Adipose tissue (tissue), 3 donors: Measurements from ENCODE around the gene RARB. TPM values are rescaled to one million over a fixed set of nuclear protein-coding genes. Genes with fewer than 3 reads are reported as not detected.

Experiments
- H3K27ac ChIP-seq: one replicate; pipeline ENCODE4 v1.5.1; 2013; ENCODE audit warnings: low read depth, low read length
- WGBS, 3 donors: extraction: QIAGEN DNeasy Blood & Tissue Kit; methylation state at CpG; one replicate each; pipeline ENCODE4 v1.1.7; 2013; 5-methylcytosine and 5-hydroxymethylcytosine counted together
- polyA plus RNA-seq, 3 donors: library from polyadenylated mRNA; stranded (reverse); fragments of 200-250 nt; gene quantifications; one replicate each; pipeline ENCODE4 v1.2.3, GENCODE V29; 2013
- donor health status: healthy with polysubstance abuse.
- donor health status: Bipolar disorder and iron deficiency.
- donor health status: healthy.

RARB gene
- polyA plus RNA-seq, 3 donors, result 0.75 to 4.7 (median 3.0) TPM

DNA sequence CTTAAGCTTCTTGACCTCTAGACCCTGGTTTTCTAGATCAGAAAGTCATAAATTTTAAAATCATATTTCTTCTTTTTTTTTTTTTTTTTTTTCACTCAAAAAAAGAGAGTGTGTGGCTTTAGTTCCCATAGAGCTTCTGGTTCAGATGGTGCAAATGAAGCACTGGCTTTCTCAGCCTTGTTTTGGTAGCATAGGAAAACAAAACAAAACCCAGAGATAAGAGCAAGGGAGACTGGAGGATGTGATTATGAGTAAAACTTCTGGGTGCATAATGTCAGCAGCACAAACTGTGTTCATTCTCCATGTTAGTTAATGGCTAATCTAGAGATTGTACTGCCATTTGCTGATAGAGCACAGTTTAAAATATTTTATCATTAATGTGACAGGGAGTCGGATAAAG is 55.4 kb downstream of the RARB start:
- no peak overlapping the region for H3K27ac ChIP-seq
- 30 to 93% (median 90%) methylated on average over 1 of the region's 1 CpG for WGBS, 3 donors

DNA sequence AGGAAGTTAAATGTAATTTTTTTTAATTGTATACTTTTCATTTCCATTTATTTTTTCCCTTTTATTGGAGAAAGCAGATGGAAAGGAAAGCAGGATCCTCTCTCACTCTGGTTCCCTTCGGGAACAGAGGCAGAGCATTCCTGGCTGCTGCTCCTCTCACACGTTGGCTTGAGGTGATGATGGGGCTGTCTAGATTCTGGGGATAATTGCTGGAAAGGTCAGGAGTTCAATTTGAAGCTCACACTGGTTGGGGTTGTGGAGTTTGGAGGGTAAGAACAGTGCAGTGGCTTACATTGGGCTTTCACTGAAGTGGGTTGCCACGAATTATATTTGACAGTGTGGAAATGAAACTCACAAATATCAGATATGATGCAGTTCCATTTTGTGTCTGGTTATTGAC is 57.6 kb downstream of the RARB start:
- 67 to 74% (median 73%) methylated on average over 3 of the region's 3 CpGs for WGBS, 3 donors
- no peak overlapping the region for H3K27ac ChIP-seq

DNA sequence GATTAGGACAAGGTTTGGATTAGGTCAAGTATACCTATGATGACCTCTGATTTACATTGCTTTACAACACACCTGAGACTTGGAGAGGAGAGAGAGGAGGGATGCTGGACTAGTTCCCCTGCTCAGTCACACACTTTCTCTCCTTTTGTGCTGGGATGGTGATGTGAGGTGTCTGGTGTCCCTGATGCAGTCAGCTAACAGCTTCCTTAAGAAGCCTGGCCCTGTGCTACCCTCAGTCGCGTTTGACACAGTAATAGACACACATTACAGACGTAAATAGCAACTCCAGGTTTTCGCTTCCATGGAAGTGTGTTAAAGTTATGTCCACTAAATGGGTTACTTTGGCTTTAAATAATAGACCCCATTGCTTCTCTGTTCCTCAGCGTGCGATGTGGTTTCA is 58.9 kb downstream of the RARB start:
- 80% methylated on average over 6 of the region's 6 CpGs for WGBS, 3 donors

DNA sequence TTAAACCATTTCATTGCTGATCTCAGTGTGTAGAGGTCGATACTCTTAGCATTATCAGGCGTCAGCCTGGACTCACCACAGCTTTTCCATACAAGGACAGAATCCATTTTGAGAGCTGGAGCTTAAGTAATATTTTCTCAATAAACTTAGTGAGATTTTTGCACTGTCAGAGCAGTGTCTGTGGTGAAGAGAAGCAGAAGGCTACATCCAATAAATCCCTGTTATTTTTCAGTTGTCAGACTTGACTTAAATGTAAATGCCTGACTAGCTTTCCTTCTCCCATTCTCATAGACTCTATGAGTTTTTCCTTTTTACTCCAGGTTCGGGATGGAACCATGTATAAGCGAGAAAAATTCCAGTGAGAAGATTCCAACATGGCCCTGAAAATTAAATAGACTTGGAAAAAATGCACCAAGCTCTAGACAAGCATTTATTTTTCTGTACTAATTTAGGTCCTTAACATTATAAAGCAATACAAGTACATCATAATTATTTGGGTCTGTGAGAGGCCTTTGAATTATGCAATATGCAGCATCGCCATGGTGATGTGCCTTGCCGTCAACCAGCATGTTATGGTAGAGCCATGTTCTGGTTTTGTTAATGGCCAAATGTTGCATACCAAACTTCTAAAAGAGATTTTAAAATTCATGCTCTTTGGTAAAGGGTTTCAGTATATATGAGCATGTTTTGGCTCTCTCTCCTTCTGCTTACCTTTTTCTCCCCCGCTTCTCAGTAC is 62.0 kb downstream of the RARB start:
- H3K27ac ChIP-seq, result no peak overlapping the region
- WGBS, 3 donors, result 67 to 80% (median 80%) methylated on average over 7 of the region's 7 CpGs

More for the DNA sequence above, 58.9 kb downstream of the RARB start:
- H3K27ac ChIP-seq, result no peak overlapping the region

DNA sequence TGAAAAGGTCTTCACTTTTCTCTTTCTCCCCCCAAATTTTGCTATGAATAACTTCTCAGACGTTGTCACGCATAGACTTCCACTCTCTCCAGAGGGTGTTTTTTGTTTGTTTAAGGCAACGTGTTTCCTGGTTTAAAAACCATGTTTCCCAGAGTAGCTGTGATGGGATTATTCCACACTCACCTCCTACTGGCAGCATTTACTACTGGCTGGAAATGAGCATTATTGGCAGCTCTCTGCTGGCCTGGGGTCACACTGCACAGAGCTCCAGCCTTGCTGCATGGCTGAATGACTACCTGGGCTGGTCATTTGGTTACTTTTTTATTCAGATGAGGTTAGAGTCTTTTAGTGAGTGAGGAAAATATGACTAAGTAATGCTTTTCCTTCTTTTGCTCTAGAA is 65.2 kb downstream of the RARB start:
- 54 to 71% (median 57%) methylated on average over 3 of the region's 3 CpGs for WGBS, 3 donors
- H3K27ac ChIP-seq, result no peak overlapping the region

DNA sequence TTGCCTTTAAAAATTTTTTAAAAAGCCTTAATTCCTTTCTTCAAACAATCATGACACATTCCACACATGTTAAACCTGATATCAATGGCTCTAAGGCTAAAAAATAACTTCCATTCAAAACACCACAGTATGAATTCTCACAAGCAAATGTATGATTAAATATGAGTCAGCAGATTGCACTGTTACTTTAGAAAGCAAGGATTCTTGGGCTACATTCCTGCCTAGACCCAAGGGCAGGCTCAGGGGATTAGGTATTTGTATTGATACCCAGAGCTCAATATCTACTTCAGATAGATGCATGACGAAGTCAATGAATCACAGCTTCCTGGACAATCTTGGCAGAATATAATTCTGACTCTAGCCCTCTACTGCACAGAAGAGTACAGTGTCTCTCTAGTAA is 65.7 kb downstream of the RARB start:
- H3K27ac ChIP-seq, result no peak overlapping the region
- 76 to 87% (median 85%) methylated on average over 1 of the region's 1 CpG for WGBS, 3 donors

DNA sequence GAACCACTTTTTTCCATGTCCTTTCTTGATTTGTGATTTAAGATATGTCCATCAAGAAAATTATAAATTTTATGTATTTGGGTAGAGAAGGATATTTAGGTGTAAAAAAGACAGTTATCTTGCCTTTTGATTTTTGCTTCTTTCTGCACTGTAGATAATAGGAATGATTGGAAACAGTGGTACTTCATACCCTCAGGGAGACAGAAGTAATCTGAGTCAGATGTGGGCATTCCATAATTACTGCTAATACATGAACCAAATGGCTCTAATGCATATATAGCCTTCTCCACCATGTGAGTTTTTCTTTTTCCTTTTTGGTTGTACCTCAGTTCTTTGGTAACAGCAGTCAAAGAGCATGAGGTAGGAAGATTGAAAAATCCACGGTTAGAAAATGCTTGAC is 67.2 kb downstream of the RARB start:
- H3K27ac ChIP-seq, result no peak overlapping the region
- 89 to 97% (median 97%) methylated on average over 1 of the region's 1 CpG for WGBS, 3 donors

DNA sequence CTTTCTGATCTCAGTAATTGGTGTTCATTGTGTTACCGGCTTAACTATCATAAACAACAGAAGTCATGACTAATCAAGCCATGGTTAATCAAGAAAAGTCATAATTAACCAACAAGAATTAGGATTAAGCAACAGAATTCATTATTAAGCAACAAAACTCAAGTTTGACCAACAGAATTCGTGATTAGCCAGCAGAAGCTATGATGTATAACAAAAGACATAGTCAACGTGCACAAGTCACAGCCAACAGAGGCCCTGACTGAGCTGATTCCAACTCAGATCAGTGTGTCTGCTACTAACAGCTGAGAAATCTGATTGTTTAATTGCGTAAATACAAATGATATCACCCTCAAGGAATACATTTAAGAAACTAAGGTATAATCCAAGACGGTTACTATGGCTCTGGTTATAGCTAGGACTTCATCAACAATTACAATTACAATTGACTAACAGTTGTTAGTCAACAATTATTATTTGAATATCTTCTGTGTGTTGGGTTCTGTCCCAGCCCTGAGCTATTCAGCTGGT is 67.7 kb downstream of the RARB start:
- WGBS, 3 donors, result 89 to 93% (median 89%) methylated on average over 5 of the region's 5 CpGs
- H3K27ac ChIP-seq, result no peak overlapping the region

DNA sequence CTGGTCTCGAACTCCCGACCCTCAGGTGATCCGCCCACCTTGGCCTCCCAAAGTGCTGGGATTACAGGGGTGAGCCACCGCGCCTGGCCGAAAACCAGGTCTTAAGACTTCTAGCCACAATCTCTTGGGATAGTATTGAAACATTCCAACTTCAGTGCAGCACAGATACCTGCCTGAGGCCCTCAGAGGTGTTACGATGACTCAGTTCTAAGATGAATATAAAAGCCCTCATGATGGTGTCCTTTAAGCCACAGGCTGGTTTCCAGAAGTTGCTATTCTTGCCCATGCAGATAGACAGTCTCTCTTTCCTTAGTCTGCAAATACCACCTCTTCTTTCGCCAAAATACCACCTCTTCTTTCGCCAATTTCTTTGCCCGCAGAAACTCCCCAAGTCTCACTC is 69.0 kb downstream of the RARB start:
- WGBS, 3 donors, result 94 to 97% (median 96%) methylated on average over 10 of the region's 10 CpGs
- no peak overlapping the region for H3K27ac ChIP-seq

DNA sequence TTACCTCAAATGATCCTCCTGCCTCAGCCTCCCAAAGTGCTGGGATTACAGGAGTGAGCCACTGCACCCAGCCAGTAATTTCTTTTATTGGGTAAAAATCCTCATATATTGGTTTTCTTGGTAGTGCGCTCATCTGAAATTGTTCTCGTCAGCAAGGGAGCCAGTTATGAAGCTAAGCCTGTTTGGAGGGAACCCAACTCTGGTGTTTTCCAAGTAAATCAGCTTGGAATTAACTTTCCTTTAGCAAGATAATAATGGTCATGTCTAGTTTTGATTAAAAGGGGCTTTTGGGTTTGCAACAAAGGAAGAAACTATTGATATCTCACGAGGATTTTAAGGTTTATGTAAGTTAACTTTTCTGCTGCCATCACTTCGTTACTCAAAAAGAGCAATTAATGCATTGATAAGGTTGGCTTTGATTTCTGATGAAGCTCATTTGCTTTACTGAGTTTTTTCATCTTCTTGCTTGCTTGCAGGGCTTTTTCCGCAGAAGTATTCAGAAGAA is 72.7 kb downstream of the RARB start:
- WGBS, 3 donors, result 50 to 84% (median 71%) methylated on average over 5 of the region's 5 CpGs
- no peak overlapping the region for H3K27ac ChIP-seq

DNA sequence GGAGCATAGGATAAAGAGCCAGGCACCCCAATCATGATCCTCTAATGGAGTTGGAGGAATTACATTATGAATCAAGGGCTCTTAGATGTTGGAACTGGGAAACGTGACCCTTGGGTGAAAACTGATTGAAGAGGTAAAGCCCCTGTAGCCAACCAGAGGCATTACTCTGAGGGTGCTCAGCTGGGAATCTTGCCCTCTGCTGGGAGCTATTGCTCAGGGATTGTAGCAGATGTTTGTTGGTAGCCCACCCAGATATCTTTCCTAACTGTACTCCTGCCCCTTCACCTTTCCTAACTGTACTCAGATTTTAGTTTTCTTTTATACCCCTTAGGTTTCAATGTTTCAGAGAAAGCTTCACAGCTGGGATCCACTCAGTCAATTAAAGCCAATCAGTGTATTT is 74.2 kb downstream of the RARB start:
- 81 to 100% (median 92%) methylated on average over 1 of the region's 1 CpG for WGBS, 3 donors

DNA sequence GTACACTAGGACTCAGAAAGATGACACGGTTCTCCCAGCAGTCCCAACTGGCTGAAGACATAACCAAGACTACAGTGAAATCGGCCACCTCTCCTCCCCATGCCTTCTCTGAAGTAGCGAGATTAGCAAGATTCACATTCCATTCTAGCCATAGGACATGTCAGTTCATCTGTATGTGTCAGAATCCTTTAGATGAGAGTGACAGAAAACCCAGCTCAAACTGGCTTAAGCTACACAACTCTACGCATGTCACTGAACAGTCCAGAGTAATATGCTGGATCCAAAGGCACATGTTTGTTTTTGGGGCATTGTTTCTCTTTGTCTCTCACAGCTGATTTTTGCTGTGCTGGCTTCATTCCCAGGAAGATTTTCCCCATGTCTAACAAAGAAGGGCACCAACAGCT is 75.8 kb downstream of the RARB start:
- 83 to 97% (median 92%) methylated on average over 4 of the region's 4 CpGs for WGBS, 3 donors

More for the DNA sequence above, 74.2 kb downstream of the RARB start:
- no peak overlapping the region for H3K27ac ChIP-seq

DNA sequence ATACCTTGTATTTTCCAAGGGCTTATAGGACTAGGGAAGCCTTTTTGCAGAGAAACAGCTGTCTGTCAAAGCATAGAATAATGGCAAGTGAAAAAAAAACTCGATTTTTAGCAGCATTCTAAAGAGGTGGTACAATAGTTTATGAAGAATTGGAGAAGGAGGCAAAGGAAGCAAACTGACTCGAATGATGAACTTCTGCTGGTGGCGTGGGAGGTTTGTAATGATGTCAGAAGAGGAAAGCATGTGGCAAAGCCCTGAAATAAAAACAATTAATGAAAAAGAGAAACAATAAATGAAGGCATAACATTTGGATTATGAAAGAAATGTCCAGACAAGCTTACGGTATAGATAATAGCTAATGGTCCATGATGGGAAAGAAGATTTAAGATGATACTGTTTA is 77.5 kb downstream of the RARB start:
- WGBS, 3 donors, result 83 to 92% (median 87%) methylated on average over 4 of the region's 4 CpGs
- no peak overlapping the region for H3K27ac ChIP-seq

More for the DNA sequence above, 75.8 kb downstream of the RARB start:
- H3K27ac ChIP-seq, result no peak overlapping the region

DNA sequence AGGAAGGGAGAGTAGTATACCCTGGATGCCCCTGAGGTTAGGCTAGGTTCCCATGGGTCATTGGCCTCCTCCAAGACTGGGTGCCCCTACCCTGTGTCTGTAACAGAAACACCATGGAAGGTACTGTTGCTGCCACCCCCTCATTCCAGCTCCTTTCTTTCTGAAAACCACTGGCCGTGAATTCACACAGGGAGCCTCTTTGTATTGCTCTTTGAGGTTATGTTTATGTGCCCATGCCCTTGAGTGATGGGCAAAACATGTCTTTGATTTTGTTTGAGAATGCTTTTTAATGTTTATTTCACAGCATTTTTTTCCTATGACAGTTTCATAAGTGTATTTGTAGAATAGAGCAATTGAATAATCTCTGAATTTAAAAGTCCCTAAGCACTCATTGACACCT is 79.7 kb downstream of the RARB start:
- WGBS, 3 donors, result 77 to 93% (median 93%) methylated on average over 1 of the region's 1 CpG
- no peak overlapping the region for H3K27ac ChIP-seq

DNA sequence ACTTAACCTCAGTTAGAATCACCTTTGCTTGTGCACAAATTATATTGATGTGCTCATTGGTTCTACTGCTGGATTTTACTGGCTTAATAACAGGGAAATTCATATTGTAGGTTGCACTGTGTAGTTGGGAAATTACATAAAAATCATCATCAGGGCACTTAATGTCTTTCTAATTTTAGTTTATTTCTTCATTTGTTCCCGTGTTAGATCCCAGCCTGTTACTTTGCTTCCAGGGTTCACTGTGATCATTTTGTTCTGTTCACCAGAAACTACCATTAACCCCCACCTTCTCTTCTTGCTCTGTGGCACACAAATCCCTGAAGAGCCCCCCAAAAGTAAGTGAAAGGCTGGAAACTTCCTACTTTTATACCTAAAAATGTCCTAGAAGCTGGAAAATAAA is 80.4 kb downstream of the RARB start:
- no peak overlapping the region for H3K27ac ChIP-seq
- WGBS, 3 donors, result 27 to 50% (median 43%) methylated on average over 1 of the region's 1 CpG

DNA sequence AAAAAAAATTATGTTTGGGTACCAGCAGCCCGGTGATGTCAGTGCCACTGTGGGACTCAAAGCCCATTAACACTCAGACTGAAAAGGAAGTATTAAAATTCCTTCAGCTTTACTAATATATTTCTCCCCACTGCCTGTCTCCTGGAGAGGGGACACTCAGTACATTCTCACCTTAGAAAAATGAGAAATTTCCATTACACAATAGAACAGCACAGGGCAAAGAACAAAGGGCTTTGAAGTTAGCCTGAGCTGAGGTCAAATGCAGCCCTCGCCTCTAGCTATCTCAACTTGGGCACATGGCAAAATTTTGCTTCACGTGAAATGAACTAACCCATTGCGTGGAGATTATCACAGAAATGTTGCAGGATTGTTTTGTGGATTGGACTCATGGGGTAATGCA is 80.8 kb downstream of the RARB start:
- 67 to 83% (median 68%) methylated on average over 4 of the region's 4 CpGs for WGBS, 3 donors
- H3K27ac ChIP-seq, result no peak overlapping the region

DNA sequence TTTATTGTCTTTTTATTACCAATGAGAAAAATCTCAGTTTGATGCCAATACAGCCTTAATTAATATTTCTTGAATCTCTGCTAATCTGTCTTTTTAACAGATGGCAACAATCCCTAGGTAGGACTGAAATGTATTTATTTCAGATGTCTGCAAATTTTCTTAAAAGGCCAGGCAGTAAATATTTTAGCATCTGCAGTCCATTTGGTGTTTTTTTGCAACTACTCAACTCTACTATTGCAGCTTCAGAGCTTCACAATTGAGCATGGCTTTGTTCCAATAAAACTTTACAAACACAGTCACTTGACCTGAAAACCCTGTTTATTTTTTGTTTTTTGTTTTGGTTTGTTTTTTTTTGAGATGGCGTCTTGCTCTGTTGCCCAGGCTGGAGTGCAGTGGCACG is 82.7 kb downstream of the RARB start:
- 79 to 95% (median 94%) methylated on average over 2 of the region's 2 CpGs for WGBS, 3 donors
- no peak overlapping the region for H3K27ac ChIP-seq

DNA sequence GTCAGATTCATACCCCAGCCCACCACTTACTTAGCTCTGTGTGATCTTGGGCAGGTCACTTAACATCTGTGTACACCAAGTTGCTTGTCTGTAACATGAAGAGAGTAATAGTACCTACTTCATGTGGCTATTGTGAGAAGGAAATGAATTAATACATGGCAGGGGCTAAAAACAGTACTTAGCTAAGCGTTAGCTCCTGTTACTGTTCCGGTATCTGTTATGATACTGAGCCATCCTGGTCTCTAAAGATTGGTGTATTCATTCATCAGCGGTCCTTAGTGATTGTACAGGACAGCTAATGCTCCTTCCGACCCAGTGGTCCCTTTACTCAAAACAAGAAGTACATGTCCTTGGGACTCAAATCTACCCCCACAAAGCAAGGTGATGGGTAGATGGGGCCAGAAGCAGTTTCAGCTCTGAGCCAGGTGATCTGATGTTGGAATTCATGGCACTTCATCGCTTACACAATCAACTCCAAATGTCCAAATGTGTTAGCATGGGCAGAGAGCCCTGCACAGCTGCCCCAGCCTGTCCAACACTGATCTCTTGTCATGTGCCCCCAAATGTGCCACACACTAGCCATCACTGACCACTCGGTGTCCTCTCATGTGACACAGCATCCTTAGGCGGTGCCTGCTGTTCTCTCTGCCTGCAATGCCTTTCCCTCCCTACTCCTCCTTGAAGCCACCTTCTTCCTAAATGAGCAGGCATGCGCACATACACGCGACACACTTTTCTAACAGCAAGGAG is 84.1 kb downstream of the RARB start:
- H3K27ac ChIP-seq, result no peak overlapping the region

DNA sequence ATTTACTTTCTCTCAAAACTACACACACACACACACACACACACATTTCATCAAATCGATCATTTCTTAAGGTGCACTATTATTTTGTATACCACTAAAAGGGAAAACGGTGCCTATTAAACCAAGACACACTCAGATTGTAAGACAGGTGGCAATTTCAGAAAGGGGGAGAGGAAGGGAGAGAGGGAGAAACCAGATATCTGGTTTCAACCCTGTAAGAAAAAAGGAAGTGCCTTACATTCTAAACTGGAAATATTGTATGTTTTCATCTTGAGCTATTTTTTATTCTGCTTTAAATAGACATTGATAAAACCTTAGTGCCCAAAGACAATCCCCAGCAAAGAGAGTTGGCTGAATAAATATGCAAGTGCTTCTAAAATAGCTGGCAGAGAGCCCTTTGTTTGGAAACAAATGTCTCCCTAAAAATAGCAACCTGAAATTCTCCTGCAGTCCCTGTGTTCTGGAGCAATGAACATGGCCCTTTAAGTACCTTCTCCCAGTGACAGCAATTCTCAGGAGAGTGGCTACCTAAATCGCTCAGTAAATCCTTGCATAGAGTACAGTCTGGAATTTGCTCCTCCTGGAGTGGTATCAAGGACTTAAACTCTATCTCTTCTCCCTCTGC is 85.7 kb downstream of the RARB start:
- WGBS, 3 donors, result 57 to 63% (median 61%) methylated on average over 3 of the region's 3 CpGs
- no peak overlapping the region for H3K27ac ChIP-seq

More for the DNA sequence above, 84.1 kb downstream of the RARB start:
- 89 to 98% (median 96%) methylated on average over 10 of the region's 10 CpGs for WGBS, 3 donors
